HG03025 (cell line): ENCODE results near the gene SENP7.
"Not testable (repeated sequence)": the region's sequence is repeated elsewhere in the genome, so short reads cannot be mapped to it uniquely, and the experiment has no call there.

Source experiments
- ATAC-seq: cut with Tn5 transposase; IDR thresholded peaks from one replicate; pipeline ENCODE4 v1.9.1; 2021; ENCODE audit warnings: mild to moderate bottlenecking, moderate library complexity; ENCODE audit not compliant: unreplicated experiment, low FRiP score

Gene SENP7, protein sequence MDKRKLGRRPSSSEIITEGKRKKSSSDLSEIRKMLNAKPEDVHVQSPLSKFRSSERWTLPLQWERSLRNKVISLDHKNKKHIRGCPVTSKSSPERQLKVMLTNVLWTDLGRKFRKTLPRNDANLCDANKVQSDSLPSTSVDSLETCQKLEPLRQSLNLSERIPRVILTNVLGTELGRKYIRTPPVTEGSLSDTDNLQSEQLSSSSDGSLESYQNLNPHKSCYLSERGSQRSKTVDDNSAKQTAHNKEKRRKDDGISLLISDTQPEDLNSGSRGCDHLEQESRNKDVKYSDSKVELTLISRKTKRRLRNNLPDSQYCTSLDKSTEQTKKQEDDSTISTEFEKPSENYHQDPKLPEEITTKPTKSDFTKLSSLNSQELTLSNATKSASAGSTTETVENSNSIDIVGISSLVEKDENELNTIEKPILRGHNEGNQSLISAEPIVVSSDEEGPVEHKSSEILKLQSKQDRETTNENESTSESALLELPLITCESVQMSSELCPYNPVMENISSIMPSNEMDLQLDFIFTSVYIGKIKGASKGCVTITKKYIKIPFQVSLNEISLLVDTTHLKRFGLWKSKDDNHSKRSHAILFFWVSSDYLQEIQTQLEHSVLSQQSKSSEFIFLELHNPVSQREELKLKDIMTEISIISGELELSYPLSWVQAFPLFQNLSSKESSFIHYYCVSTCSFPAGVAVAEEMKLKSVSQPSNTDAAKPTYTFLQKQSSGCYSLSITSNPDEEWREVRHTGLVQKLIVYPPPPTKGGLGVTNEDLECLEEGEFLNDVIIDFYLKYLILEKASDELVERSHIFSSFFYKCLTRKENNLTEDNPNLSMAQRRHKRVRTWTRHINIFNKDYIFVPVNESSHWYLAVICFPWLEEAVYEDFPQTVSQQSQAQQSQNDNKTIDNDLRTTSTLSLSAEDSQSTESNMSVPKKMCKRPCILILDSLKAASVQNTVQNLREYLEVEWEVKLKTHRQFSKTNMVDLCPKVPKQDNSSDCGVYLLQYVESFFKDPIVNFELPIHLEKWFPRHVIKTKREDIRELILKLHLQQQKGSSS

DNA sequence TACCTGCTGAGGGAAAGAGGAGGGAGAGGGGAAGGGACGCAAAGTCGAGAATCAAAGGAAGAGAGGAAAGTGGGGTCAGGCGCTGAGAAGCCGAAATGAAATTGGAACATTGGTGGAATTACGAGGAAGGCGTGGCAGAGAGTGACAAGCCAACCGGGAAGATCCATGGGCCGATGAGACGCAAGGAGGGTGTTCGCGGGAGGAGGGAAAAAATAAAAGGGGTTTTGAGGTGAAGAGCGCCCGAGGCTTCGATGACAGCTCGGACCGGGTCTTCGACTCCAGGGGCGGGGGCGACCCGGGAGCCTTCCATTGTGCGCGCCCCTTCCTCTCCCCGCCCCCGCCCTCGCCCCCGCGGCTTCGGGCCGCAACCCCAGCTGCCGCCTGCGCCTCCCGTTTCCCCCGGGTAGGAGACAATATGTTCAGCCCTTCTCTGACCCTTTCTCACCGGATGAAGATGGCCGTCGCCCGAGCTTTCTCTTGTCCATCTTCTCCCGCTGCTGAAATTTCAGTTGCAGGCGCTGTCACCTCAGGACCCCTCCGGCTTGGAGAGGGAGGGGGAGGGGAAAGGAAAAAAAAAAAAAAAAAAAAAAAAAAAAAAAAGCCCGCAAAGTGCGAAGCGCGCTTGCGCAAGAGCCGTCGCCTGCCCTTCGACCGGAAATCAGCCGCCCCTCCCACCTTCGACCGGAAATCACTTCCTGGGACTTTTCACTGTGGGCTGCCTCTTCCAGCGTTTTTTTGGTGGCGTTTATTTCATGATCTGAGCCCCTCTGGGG is at the start of gene SENP7:
Gene SENP7 (minus strand): TSS at position 567 of the 773 bp plus-strand sequence. CDS start 82 bp downstream, at position 485.
- peak; percentile 57 for ATAC-seq

GRCh38 chr3:101561630-101562328 is 48.8 kb upstream of the SENP7 start, which contains the start of gene TRMT10C:
Gene TRMT10C (plus strand): TSS chr3:101561868. CDS start chr3:101564782, 2,914 bp downstream.
- peak; percentile 100 for ATAC-seq

DNA sequence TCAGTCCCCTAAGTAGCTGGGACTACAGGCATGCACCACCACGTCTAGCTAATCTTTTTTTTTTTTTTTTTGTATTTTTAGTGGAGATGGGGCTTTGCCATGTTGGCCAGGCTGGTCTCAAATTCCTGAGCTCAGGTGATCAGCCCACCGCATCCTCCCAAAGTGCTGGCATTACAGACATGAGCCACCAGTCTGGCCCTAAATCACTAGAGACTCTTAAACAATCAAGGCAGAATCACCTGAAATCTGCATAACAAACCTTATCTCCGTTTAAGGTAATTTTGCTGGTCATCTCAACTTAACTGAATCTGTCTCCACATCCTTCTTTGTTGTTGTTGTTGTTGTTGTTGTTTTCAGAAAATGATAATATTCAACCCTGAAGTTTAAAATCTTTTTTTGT is 43.1 kb upstream of the SENP7 start:
- no peak for ATAC-seq

DNA sequence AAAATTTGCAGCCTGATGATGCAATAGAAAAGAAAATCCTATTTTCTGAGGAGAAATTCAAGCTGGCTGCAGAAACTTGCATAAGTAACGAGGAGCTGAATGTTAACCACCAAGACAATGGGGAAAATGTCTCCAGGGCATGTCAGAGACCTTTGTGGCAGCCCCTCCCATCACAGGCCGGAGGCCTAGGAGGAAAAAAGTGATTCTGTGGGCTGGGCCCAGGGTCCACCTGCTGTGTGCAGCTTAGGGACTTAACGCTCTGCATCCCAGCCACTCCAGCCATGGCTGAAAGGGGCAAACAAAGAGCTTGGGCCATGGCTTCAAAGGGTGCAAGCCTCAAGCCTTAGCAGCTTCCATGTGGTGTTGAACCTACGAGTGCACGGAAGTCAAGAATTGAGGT is 40.4 kb upstream of the SENP7 start:
- not testable (repeated sequence) for ATAC-seq

DNA sequence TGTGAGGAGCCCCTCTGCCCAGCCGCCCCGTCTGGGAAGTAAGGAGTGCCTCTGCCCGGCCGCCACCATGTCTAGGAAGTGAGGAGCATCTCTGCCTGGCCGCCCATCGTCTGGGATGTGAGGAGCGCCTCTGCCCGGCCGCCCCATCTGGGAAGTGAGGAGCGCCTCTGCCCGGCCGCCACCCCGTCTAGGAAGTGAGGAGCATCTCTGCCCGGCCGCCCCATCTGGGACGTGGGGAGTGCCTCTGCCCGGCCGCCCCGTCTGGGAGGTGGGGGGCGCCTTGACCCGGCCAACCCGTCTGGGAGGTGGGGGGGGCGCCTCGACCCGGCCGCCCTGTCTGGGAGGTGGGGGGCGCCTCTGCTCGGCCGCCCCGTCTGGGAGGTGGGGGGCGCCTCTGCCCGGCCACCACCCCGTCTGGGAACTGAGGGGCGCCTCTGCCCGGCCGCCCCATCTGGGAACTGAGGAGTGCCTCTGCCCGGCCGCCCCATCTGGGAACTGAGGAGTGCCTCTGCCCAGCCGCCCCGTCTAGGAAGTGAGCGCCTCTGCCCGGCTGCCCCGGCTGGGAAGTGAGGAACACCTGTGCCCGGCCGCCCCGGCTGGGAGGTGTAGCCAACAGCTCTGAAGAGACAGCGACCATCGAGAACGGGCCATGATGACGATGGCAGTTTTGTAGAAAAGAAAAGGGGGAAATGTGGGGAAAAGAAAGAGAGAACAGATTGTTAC is 38.5 kb upstream of the SENP7 start:
- ATAC-seq: not testable (repeated sequence)

DNA sequence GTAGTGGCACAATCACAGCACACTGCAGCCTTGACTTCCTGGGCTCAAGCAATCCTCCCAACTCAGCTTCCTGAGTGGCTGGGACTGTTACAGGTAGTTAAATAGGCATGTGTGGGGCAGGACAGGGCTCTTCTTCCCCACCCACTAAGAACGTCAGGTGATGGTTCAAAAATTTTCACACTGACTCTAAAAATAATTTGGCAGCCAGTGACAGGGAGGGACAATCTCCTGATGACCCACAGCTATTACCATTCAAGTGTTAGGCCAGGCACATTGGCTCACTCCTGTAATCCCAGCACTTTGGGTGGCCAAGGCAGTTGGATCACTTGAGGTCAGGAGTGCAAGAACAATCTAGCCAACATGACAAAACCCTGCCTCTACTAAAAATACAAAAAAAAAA is 36.5 kb upstream of the SENP7 start:
- no peak for ATAC-seq

- ATAC-seq: no peak
These were observed 35.6 kb upstream of the SENP7 start for GRCh38 chr3:101548527-101549105.

DNA sequence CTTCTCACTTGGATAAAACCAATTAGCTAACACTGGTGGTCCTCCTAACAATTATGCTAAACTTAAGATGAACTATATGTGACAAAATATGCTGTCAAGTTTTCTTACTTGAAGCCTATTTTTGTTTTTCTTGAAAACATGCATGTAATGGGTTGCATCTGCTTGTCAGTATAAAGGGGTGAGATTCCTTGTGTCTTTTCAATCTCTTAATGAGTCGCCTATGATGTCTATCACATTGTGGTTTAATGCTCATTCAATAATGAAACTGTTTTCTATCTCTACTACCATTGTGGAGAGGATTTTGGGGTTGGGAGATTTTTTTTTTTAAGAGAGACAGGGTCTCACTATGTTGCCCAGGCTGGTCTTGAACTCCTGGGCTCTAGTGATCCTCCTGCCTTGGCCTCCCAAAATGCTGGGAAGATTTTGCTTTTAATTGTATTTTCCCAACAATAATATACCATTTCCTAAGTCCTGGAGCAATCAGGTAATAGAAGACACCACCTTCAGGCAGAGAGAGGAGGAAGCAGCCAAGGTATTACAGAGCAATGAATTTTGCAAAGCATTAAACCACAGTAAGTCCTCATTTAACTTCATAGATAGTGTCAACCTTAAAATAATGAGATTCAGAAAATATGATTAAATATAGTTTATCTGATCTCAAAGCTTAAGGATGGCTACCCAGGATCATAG is 31.3 kb upstream of the SENP7 start:
- no peak for ATAC-seq

GRCh38 chr3:101542957-101543356 is 29.9 kb upstream of the SENP7 start:
- no peak for ATAC-seq

- not testable (repeated sequence) for ATAC-seq
These were observed 23.9 kb upstream of the SENP7 start for GRCh38 chr3:101536955-101537354.

DNA sequence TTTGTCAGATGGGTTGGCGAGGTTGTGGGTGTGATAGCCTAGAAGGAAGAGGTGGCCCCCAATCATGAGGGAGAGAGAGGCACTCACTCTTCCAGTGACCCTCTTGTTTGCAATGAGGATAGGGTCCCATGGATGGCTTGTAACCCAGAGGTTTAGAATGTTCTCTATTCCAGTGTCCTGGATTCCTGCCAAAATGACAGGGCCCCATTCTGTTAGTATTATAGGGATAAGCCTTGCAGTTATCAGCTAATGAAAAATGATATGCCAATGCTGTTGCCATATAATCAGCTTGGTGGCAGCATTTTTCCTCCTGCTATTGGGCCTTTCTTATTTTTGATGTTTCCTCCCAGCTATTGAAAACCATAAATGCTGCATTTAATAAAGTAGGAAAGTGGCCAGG is 23.3 kb upstream of the SENP7 start:
- ATAC-seq: no peak

DNA sequence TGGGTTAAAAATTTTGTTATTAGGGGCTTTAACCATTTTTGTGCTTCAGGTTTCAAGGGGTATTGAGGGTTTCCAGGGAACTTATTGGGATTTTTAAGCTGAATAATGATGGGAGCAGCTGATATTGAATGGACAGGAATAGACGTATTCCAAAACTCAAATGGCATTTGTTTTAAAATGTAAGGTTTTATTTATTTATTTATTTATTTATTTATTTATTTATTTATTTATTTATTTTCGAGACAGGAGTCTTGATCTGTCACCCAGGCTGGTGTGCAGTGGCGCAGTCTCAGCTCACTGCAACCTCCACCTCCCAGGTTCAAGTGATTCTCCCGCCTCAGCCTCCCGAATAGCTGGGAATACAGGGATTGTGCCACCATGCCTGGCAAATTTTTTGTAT is 22.2 kb upstream of the SENP7 start:
- no peak for ATAC-seq

DNA sequence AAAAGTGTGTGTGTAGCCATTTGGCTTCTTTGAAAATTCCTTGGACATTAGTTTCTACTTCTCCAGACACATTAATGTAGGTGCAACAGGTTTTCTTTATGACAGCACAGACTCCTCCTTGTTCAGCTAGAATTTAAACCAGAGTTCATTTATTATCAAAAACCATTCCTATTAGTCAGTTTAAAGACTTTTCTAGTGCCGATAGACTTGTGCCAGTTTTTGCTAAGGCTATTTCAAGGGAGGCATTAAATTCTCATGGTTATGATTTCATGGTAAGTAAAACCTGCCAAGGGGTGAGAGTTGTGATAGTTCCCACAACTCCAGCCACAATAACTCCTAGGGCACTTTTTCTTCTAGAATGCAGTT is 20.6 kb upstream of the SENP7 start:
- no peak for ATAC-seq

- no peak for ATAC-seq
These were observed 20.0 kb upstream of the SENP7 start for GRCh38 chr3:101532783-101533602.

- ATAC-seq: no peak
These were observed 18.6 kb upstream of the SENP7 start for GRCh38 chr3:101531473-101532086.

GRCh38 chr3:101530686-101531047 is 17.7 kb upstream of the SENP7 start:
- ATAC-seq: no peak
